Mesendoderm (in vitro differentiated cells): Measurements from ENCODE around the gene HAGHL.

ENCODE experiments used
- DNase-seq: peaks from one replicate; pipeline ENCODE4 v3.0.0; 2013
- H2AK5ac ChIP-seq: 2 replicates; pipeline ENCODE4 v1.6.1; 2013; ENCODE audit warnings: low read length, inconsistent platforms
- H2BK120ac ChIP-seq: 2 replicates; pipeline ENCODE4 v1.6.1; 2013; ENCODE audit warnings: low read depth, mild to moderate bottlenecking, low read length, moderate library complexity, mixed read lengths
- H2BK15ac ChIP-seq: replicated peaks from 2 replicates; pipeline ENCODE4 v1.6.1; 2013; ENCODE audit warnings: low read depth, mild to moderate bottlenecking, moderate library complexity
- H2BK5ac ChIP-seq: 2 replicates; pipeline ENCODE4 v1.6.1; 2013; ENCODE audit warnings: low read length, inconsistent platforms
- H3K18ac ChIP-seq: 2 replicates; pipeline ENCODE4 v1.6.1; 2013; ENCODE audit warnings: mild to moderate bottlenecking, low read length, mixed read lengths
- H3K23ac ChIP-seq: one replicate; pipeline ENCODE4 v1.6.1; 2013; ENCODE audit warnings: low read length
- H3K27ac ChIP-seq: 2 replicates; pipeline ENCODE4 v1.5.1; 2013; ENCODE audit warnings: low read depth, mild to moderate bottlenecking, inconsistent platforms, low read length, moderate library complexity
- H3K27me3 ChIP-seq: 2 replicates; pipeline ENCODE4 v1.6.1; 2013; ENCODE audit warnings: low read length, control low read depth, mild to moderate bottlenecking, inconsistent platforms; ENCODE audit not compliant: insufficient read depth, poor library complexity
- H3K36me3 ChIP-seq: 2 replicates; pipeline ENCODE4 v1.6.1; 2013; ENCODE audit warnings: low read length, inconsistent platforms; ENCODE audit not compliant: control insufficient read depth, insufficient read depth
- H3K4ac ChIP-seq: one replicate; pipeline ENCODE4 v1.6.1; 2013; ENCODE audit warnings: low read depth, mild to moderate bottlenecking, low read length, moderate library complexity
- H3K4me1 ChIP-seq: 2 replicates; pipeline ENCODE4 v1.6.1; 2013; ENCODE audit warnings: low read depth, low read length, inconsistent platforms; ENCODE audit not compliant: control insufficient read depth
- H3K4me2 ChIP-seq: 2 replicates; pipeline ENCODE4 v1.6.1; 2013; ENCODE audit warnings: low read length
- H3K4me3 ChIP-seq: 2 replicates; pipeline ENCODE4 v1.5.1; 2013; ENCODE audit warnings: mild to moderate bottlenecking, low read length
- H3K56ac ChIP-seq: one replicate; pipeline ENCODE4 v1.6.1; 2013; ENCODE audit warnings: low read length
- H3K79me1 ChIP-seq: 2 replicates; pipeline ENCODE4 v1.6.1; 2013; ENCODE audit warnings: low read length, inconsistent platforms
- H3K79me2 ChIP-seq: 2 replicates; pipeline ENCODE4 v1.6.1; 2013; ENCODE audit warnings: mild to moderate bottlenecking, low read length; ENCODE audit not compliant: control insufficient read depth, insufficient read depth
- H3K9ac ChIP-seq: 2 replicates; pipeline ENCODE4 v1.6.1; 2013; ENCODE audit warnings: low read length, inconsistent platforms
- H4K5ac ChIP-seq: one replicate; pipeline ENCODE4 v1.6.1; 2013; ENCODE audit warnings: low read length
- H4K8ac ChIP-seq: one replicate; pipeline ENCODE4 v1.6.1; 2013; ENCODE audit warnings: low read depth, mild to moderate bottlenecking, control low read depth, low read length, moderate library complexity
- WGBS: extraction: QIAGEN DNeasy Blood & Tissue Kit; methylation state at CpG from one replicate; pipeline ENCODE4 v1.1.7; 2013; ENCODE audit warnings: low lambda C conversion rate, missing lambda C conversion rate; ENCODE audit not compliant: insufficient coverage; ENCODE audit errors: extremely low coverage; 5-methylcytosine and 5-hydroxymethylcytosine counted together

HAGHL gene

DNA sequence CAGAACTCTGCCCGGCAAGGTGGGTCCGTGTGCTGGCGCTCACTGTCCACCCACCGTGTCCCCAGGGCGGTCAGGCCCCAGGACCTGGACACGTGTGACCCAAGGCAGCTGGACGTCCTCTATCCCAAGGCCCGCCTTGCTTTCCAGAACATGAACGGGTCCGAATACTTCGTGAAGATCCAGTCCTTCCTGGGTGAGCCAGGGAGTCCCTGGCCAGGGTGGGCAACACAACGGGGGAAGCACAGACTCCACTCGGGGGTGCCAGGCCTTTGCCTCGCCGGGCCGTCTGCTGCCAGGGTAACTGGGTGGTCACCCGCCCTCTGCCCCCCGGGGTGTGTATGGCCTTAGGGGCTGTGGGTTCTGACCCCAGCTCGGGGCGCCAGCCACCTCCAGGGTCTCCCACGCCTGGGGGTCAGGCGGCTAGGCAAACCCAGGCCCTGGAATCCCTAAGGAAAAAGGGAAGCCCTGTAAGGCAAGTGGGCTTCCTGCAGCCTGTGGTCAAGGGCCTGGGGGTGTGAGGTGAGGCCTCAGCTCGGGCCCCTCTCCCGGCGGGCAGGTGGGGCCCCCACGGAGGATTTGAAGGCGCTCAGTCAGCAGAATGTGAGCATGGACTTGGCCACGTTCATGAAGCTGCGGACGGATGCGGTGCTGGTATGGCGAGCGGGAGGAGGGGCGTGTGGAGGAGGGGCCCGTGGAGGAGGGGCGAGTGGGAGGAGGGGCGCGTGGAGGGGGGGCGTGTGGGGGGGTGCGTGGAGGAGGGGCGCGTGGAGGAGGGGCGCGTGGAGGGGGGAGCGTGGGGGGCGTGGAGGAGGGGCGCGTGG, 40.1 kb downstream of the HAGHL start:
- no peak overlapping the region for H3K4me3 ChIP-seq
- no peak overlapping the region for H2AK5ac ChIP-seq
- H3K56ac ChIP-seq, result no peak overlapping the region
- H3K4ac ChIP-seq, result no peak overlapping the region
- H4K8ac ChIP-seq, result no peak overlapping the region
- no peak overlapping the region for H4K5ac ChIP-seq
- H3K27ac ChIP-seq, result no peak overlapping the region
- DNase-seq, result no peak
- no peaks in the 10 kb centered on the region for H3K27me3 ChIP-seq
- no peaks in the 10 kb centered on the region for H3K36me3 ChIP-seq
- no peak overlapping the region for H2BK5ac ChIP-seq
- H2BK120ac ChIP-seq, result no peak overlapping the region
- no peak overlapping the region for H3K9ac ChIP-seq
- H3K79me2 ChIP-seq, result no peaks in the 10 kb centered on the region
- H3K79me1 ChIP-seq, result no peaks in the 10 kb centered on the region
- no CpG with 5 or more reads among the region's 48 CpGs for WGBS
- H3K23ac ChIP-seq, result no peak overlapping the region
- no peak overlapping the region for H3K4me2 ChIP-seq
- no peak overlapping the region for H2BK15ac ChIP-seq
- H3K4me1 ChIP-seq, result no peaks in the 10 kb centered on the region
- no peak overlapping the region for H3K18ac ChIP-seq

DNA sequence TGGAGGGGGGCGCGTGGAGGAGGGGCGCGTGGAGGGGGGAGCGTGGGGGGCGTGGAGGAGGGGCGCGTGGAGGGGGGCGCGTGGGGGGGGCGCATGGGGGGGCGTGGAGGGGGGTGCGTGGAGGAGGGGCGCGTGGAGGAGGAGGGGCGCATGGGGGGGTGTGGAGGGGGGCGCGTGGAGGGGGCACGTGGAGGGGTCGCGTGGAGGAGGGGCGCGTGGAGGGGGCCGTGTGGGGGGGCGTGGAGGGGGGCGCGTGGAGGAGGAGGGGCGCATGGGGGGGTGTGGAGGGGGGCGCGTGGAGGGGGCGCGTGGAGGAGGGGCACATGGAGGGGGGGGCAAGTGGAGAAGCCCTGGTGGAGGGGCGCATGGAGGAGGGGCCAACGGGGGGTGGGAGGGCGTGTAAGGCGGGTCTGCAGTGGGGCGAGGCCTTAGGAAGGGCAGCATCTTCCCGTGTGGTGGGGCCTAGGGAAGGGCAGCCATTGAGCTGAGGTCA, 40.9 kb downstream of the HAGHL start:
- no CpG with 5 or more reads among the region's 38 CpGs for WGBS
- H3K18ac ChIP-seq, result no peak overlapping the region
- H2BK15ac ChIP-seq, result no peak overlapping the region
- DNase-seq, result no peak
- no peak overlapping the region for H2BK5ac ChIP-seq
- no peak overlapping the region for H2AK5ac ChIP-seq
- H3K4me1 ChIP-seq, result no peaks in the 10 kb centered on the region
- H3K56ac ChIP-seq, result no peak overlapping the region
- H3K79me2 ChIP-seq, result no peaks in the 10 kb centered on the region
- H3K27me3 ChIP-seq, result no peaks in the 10 kb centered on the region
- no peak overlapping the region for H3K23ac ChIP-seq
- H3K36me3 ChIP-seq, result no peaks in the 10 kb centered on the region
- H3K79me1 ChIP-seq, result no peaks in the 10 kb centered on the region
- no peak overlapping the region for H2BK120ac ChIP-seq
- no peak overlapping the region for H4K8ac ChIP-seq
- H3K9ac ChIP-seq, result no peak overlapping the region
- no peak overlapping the region for H3K4ac ChIP-seq
- H3K27ac ChIP-seq, result no peak overlapping the region
- no peak overlapping the region for H3K4me2 ChIP-seq
- no peak overlapping the region for H3K4me3 ChIP-seq
- no peak overlapping the region for H4K5ac ChIP-seq

DNA sequence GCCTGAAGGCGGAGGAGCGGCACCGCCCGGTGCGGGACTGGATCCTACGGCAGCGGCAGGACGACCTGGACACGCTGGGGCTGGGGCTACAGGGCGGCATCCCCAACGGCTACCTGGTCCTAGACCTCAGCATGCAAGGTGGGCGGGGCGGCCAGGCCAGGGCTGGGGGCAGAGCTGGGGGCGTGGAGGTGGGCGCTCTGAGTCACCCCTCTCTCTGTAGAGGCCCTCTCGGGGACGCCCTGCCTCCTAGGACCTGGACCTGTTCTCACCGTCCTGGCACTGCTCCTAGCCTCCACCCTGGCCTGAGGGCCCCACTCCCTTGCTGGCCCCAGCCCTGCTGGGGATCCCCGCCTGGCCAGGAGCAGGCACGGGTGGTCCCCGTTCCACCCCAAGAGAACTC, 41.5 kb downstream of the HAGHL start:
- Histone ChIP-seq H3K23ac (no peak overlapping the region), H3K4ac (no peak overlapping the region), H3K4me3 (no peak overlapping the region), H3K36me3 (no peaks in the 10 kb centered on the region), H2AK5ac (no peak overlapping the region), H3K27ac (no peak overlapping the region), H3K4me1 (no peaks in the 10 kb centered on the region), H3K56ac (no peak overlapping the region), H3K79me1 (no peaks in the 10 kb centered on the region), H3K9ac (no peak overlapping the region), H4K5ac (no peak overlapping the region), H4K8ac (no peak overlapping the region), H2BK15ac (no peak overlapping the region), H2BK120ac (no peak overlapping the region), H3K4me2 (no peak overlapping the region), H3K79me2 (no peaks in the 10 kb centered on the region), H3K27me3 (no peaks in the 10 kb centered on the region), H2BK5ac (no peak overlapping the region), H3K18ac (no peak overlapping the region)
- no CpG with 5 or more reads among the region's 21 CpGs for WGBS
- DNase-seq, result no peak

DNA sequence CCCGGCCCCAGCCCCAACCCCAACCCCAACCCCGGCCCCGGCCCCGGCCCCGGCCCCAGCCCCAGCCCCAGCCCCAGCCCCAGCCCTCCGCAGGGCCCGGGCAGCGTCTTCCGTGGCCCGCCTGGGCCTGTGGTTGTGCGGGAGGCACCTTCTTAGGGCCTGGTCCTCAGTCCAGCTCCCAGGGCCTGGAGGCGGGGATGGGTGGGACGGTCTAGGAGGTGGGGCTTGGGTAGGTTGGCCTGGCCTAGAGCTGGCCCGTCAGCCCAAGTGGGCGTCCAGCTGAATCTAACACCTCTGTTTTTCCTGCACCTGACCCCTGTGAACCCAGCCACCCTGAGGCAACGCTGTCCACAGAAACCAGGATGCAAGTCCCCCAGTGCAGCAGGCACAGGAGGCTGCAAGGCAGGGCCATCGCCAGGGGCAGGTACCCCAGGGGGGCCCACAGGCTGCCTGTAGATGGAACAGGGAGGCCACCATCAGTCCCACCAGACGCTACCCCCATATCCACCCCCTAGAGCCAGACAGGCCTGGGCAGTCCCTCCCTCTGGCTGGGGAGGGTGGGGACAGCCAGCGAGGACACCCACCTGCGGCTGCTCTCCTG, 42.4 kb downstream of the HAGHL start:
- no peak overlapping the region for H4K8ac ChIP-seq
- H3K4me2 ChIP-seq, result no peak overlapping the region
- H3K36me3 ChIP-seq, result no peaks in the 10 kb centered on the region
- no peaks in the 10 kb centered on the region for H3K4me1 ChIP-seq
- no peak overlapping the region for H3K23ac ChIP-seq
- no peak overlapping the region for H3K9ac ChIP-seq
- H3K4ac ChIP-seq, result no peak overlapping the region
- no peak overlapping the region for H2AK5ac ChIP-seq
- H4K5ac ChIP-seq, result no peak overlapping the region
- H2BK15ac ChIP-seq, result no peak overlapping the region
- H3K79me1 ChIP-seq, result no peaks in the 10 kb centered on the region
- no peak overlapping the region for H3K18ac ChIP-seq
- no peak overlapping the region for H3K4me3 ChIP-seq
- H2BK120ac ChIP-seq, result no peak overlapping the region
- peak overlapping the region; percentile 34 for H3K56ac ChIP-seq
- no CpG with 5 or more reads among the region's 20 CpGs for WGBS
- H2BK5ac ChIP-seq, result no peak overlapping the region
- no peaks in the 10 kb centered on the region for H3K79me2 ChIP-seq
- no peaks in the 10 kb centered on the region for H3K27me3 ChIP-seq
- no peak overlapping the region for H3K27ac ChIP-seq
- peak; percentile 37 for DNase-seq

DNA sequence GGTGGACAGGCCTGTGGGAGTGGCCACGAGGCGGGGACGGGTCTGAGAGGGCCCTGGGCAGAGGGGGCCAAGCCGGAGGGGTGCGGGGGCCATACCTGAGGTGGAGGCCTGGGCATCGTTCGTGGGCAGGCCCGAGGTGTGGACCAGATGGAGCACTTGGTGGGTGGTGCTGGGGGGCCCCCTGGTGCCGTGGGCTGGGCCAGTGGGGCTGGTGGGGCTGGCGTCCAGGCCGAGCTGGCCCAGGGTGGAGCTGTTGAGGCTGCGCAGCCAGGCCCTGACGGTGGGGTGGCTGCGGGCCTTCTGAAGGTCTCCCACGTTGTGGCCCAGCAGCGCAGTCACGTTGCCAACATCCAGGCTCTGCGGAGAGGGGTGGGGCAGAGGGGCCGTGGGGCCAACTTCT, 43.0 kb downstream of the HAGHL start:
- no peak for DNase-seq
- Histone ChIP-seq H3K4me3 (no peak overlapping the region), H3K23ac (no peak overlapping the region), H3K4me1 (no peaks in the 10 kb centered on the region), H4K8ac (no peak overlapping the region), H3K4ac (no peak overlapping the region), H3K27me3 (no peaks in the 10 kb centered on the region), H3K56ac (no peak overlapping the region), H3K27ac (no peak overlapping the region), H3K4me2 (no peak overlapping the region), H3K36me3 (no peaks in the 10 kb centered on the region), H2BK15ac (no peak overlapping the region), H2AK5ac (no peak overlapping the region), H2BK120ac (no peak overlapping the region), H2BK5ac (no peak overlapping the region), H4K5ac (no peak overlapping the region), H3K18ac (no peak overlapping the region), H3K79me2 (no peaks in the 10 kb centered on the region), H3K79me1 (no peaks in the 10 kb centered on the region), H3K9ac (no peak overlapping the region)
- no CpG with 5 or more reads among the region's 19 CpGs for WGBS
